ENCODE measurements around the gene IRX4.

IRX4 gene

GRCh38 chr5:1882337-1883119 is at the start of gene IRX4:
Gene IRX4, minus strand, starts transcription at chr5:1882925. Its CDS starts 278 bp downstream, at chr5:1882647.
- DNase-seq = no peak

- DNase-seq = no peak
Observed at GRCh38 chr5:1931604-1932231, 49.0 kb upstream of the IRX4 start.

- no peak for DNase-seq
Observed at GRCh38 chr5:1930880-1931603, 48.3 kb upstream of the IRX4 start.

- DNase-seq = no peak
Observed at GRCh38 chr5:1930501-1930879, 47.8 kb upstream of the IRX4 start.

- DNase-seq = no peak
Observed at GRCh38 chr5:1929108-1929991, 46.6 kb upstream of the IRX4 start.

- DNase-seq = no peak
Observed at GRCh38 chr5:1926471-1927341, 44.0 kb upstream of the IRX4 start.

GRCh38 chr5:1926071-1926440 is 43.3 kb upstream of the IRX4 start:
- no peak for DNase-seq

- no peak for DNase-seq
Observed at GRCh38 chr5:1925111-1926070, 42.7 kb upstream of the IRX4 start.

GRCh38 chr5:1923766-1924165 is 41.0 kb upstream of the IRX4 start:
- no peak for DNase-seq

- no peak for DNase-seq
Observed at GRCh38 chr5:1923341-1923740, 40.6 kb upstream of the IRX4 start.

- no peak for DNase-seq
Observed at GRCh38 chr5:1921711-1922110, 39.0 kb upstream of the IRX4 start.

- DNase-seq = no peak
Observed at GRCh38 chr5:1919750-1920149, 37.0 kb upstream of the IRX4 start.

GRCh38 chr5:1919209-1919566 is 36.5 kb upstream of the IRX4 start:
- no peak for DNase-seq

- DNase-seq = no peak
Observed at GRCh38 chr5:1918488-1919208, 35.9 kb upstream of the IRX4 start.

GRCh38 chr5:1917830-1918487 is 35.2 kb upstream of the IRX4 start:
- DNase-seq = no peak

- DNase-seq = no peak
Observed at GRCh38 chr5:1916041-1917001, 33.6 kb upstream of the IRX4 start.

GRCh38 chr5:1915316-1915715 is 32.6 kb upstream of the IRX4 start:
- DNase-seq = no peak

- DNase-seq = no peak
Observed at GRCh38 chr5:1914471-1914870, 31.7 kb upstream of the IRX4 start.

All from stimulated activated CD8-positive, alpha-beta memory T cell treated with anti-CD3 and anti-CD28 coated beads, Interleukin-4, amount 100 ng/mL, for 48 hours (primary cell).